Jurkat, Clone E6-1 (cell line): ENCODE measurements around the gene CYBC1.
"Not testable (repeated sequence)": the region's sequence is repeated elsewhere in the genome, so short reads cannot be mapped to it uniquely, and the experiment has no call there.

Experiments
- DNase-seq: peaks from one replicate; pipeline ENCODE4 v3.0.0-alpha.2; 2011; ENCODE audit warnings: low read depth, low spot score
- H3K4me3 ChIP-seq: 2 replicates; pipeline ENCODE4 v1.5.1; 2011; ENCODE audit warnings: mild to moderate bottlenecking, low read length, control low read depth, moderate library complexity

The CYBC1 gene

GRCh38 chr17:82415786-82416185 is 34.8 kb downstream of the CYBC1 start:
- DNase-seq: no peak
- no peak overlapping the region for H3K4me3 ChIP-seq

GRCh38 chr17:82415336-82415735 is 35.2 kb downstream of the CYBC1 start:
- H3K4me3 ChIP-seq: no peak overlapping the region
- DNase-seq: no peak

GRCh38 chr17:82414548-82415281 is 35.8 kb downstream of the CYBC1 start:
- H3K4me3 ChIP-seq: no peak overlapping the region
- peak; percentile 35 for DNase-seq

- H3K4me3 ChIP-seq: no peak overlapping the region
- DNase-seq: no peak
Measured at GRCh38 chr17:82412535-82413520, 37.7 kb downstream of the CYBC1 start.

GRCh38 chr17:82412081-82412480 is 38.5 kb downstream of the CYBC1 start:
- DNase-seq, H3K4me3 ChIP-seq: not testable (repeated sequence)

- DNase-seq: no peak
- no peak overlapping the region for H3K4me3 ChIP-seq
Measured at GRCh38 chr17:82411396-82412053, 39.0 kb downstream of the CYBC1 start.

GRCh38 chr17:82410014-82410716 is 40.4 kb downstream of the CYBC1 start:
- no peak overlapping the region for H3K4me3 ChIP-seq
- DNase-seq: no peak

- H3K4me3 ChIP-seq: no peak overlapping the region
- DNase-seq: no peak
Measured at GRCh38 chr17:82408938-82409318, 41.6 kb downstream of the CYBC1 start.

- no peak for DNase-seq
Measured at GRCh38 chr17:82408288-82408937, 42.1 kb downstream of the CYBC1 start.

GRCh38 chr17:82407255-82407654 is 43.3 kb downstream of the CYBC1 start:
- DNase-seq: no peak
- no peak overlapping the region for H3K4me3 ChIP-seq

More at GRCh38 chr17:82408288-82408937, 42.1 kb downstream of the CYBC1 start:
- no peak overlapping the region for H3K4me3 ChIP-seq

GRCh38 chr17:82406131-82406671 is 44.4 kb downstream of the CYBC1 start:
- DNase-seq: no peak
- H3K4me3 ChIP-seq: no peak overlapping the region

- DNase-seq: no peak
- no peak overlapping the region for H3K4me3 ChIP-seq
Measured at GRCh38 chr17:82405051-82405450, 45.5 kb downstream of the CYBC1 start.

GRCh38 chr17:82403662-82404660 is 46.6 kb downstream of the CYBC1 start:
- DNase-seq: no peak
- no peak overlapping the region for H3K4me3 ChIP-seq

- DNase-seq: no peak
- no peak overlapping the region for H3K4me3 ChIP-seq
Measured at GRCh38 chr17:82402865-82403264, 47.7 kb downstream of the CYBC1 start.

- peak; percentile 69 for DNase-seq
- H3K4me3 ChIP-seq: peak overlapping the region; percentile 37
Measured at GRCh38 chr17:82400830-82401229, 49.7 kb downstream of the CYBC1 start.

GRCh38 chr17:82400206-82400605 is 50.3 kb downstream of the CYBC1 start:
- H3K4me3 ChIP-seq: no peak overlapping the region
- no peak for DNase-seq

GRCh38 chr17:82399601-82400101 is 50.9 kb downstream of the CYBC1 start:
- DNase-seq: no peak
- no peak overlapping the region for H3K4me3 ChIP-seq
